ENCODE results near the gene ABRACL.
"Not testable (repeated sequence)": the region's sequence is repeated elsewhere in the genome, so short reads cannot be mapped to it uniquely, and the experiment has no call there.

The ABRACL gene

DNA sequence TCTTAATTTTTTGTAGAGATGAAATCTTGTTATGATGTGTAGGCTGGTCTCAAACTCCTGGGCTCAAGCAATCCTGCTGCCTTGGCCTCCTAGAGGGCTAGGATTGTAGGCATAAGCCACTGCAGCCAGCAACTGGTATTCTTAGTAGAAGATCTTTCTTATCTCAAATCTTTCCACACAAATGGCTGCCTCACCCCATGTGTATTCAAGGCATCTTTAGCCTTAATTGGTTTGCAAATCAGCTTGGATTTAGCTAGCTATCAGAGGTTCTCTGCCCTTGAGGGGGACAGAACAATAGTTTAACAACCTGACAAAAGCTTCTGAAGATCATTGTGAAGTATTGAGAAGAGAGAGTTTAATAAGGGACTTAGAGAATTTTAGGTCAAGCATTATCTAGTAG lies 17.9 kb upstream of the ABRACL start:
- in situ Hi-C loops (cut with MboI; ENCODE audit: low sequenced_read_pairs): no loop called here

DNA sequence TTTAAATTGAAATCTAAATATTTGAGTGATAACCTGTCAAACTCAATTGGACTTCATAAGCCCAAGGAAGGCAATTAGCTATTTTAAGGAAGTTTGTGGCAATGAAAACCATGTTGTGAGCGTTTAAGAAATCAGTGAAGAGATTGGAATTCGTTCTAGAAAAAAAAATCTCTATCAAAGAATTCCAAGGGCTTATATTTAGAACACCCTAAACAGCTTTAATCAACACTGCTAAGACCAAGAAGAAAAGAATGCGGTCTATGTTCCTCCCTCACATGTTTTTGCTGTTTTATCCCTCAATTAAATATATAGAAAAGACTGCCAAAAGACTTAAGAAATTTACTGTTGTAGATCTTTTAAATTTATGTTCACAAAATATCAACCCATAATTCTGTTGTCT lies 16.6 kb upstream of the ABRACL start:
- in situ Hi-C loops (cut with MboI; ENCODE audit: low sequenced_read_pairs): no loop called here

DNA sequence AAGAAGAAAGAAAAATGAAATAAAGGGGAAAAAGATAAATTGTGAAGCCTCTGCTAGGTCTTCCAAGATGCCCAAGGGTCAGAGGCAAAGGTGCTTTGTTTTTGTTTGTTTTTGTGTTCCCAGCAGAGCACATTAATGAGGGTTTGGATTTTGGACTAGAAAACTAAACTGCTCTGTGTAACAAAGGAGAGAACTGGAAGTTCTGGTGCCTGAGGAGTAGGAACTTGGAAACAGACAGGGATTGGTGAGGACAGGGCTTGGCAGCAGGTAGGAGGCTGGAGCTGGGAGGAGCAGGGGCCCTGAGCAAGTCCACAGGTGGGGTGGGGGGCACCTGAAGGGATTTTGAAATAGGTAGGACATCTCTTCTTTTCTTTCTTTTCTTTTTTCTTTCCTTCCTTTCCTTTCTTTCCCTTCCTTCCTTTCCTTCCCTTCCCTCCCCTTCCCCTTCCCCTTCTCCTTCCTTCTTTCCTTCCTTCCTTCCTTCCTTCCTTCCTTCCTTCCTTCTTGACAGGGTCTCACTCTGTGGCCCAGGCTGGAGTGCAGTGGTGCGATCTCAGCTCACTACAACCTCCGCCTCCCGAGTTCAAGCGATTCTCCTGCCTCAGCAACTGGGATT lies 15.3 kb upstream of the ABRACL start:
- in situ Hi-C loops (cut with MboI; ENCODE audit: low sequenced_read_pairs): no loop called here

DNA sequence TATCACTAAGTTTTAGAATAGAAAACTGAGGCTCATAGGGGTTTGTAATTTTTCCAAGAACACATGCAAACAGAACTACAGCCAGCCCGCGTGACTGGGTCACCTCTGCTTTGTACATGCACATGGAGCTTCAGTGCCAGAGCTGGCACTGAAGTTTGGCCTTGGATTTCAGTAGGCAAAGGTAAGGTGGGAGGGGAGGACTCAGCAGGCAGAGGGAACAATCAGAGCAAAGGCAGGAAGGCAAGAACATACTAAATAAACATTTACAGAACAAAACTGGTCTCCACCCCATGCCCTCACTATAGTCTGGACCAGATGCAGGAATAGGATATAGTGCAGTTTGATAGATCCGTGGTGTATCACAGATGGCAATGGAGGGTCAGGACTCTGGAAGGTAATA lies 13.6 kb upstream of the ABRACL start:
- in situ Hi-C loops (cut with MboI; ENCODE audit: low sequenced_read_pairs): no loop called here

DNA sequence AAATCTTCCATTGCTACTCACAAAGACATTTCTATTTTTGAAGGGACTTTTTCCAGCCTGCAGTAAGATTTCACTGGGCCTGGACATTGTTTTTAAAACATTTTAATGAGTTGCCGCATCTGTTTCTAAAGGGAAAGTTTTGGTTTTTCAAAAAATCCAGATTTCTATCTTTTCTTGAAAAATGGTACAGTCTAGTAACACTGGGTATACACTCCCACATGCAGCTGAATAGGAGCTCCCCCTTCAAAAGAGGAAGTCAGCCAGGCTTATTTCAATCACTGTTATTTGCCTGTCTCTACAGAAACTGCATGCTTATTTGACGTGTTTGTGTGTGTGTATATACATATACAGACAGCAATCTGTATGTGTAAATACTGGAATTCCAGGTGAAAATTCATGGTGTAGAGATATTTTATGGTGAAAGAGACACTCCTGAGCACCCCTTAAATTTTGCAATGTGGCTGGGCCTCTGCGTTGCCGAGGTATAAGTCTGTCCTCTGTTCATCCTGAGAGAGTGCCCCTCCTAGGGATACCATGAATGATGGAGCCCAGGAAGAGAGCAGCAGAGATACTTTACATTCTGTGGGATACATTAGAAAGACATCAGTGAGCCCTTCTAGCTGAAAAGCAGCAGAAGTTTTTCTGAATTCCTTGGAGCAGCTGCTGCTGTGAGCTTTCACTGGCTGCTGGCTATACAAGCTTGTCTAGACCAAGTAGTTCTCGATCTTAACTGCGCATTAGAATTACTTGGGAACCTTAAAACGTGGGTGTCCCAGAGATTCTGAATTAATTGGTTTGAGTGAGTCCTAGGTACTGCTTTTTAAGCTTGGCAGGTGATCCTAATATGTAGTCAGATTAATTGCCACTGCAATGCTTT lies 12.0 kb upstream of the ABRACL start:
- in situ Hi-C loops (cut with MboI; ENCODE audit: low sequenced_read_pairs): no loop called here

DNA sequence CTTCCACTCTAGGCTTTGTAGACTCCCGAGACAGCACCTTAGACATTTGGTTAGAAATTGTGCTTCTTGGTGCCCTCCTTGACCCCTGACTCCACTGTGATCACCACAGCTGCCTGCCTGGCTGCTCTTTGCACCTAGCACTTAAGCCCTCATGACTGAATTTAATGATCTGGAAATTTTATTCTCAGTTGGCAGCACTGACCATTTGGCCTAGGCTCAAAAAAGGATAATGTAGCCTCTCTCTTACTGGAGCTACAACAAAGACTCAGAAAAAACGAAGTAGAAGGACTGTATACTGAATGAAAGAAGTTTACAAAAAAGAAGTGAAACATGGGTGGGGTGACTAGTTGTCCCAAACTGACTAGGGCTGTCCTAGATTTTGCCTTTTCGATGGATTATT lies 11.3 kb upstream of the ABRACL start:
- in situ Hi-C loops (cut with MboI; ENCODE audit: low sequenced_read_pairs): no loop called here

DNA sequence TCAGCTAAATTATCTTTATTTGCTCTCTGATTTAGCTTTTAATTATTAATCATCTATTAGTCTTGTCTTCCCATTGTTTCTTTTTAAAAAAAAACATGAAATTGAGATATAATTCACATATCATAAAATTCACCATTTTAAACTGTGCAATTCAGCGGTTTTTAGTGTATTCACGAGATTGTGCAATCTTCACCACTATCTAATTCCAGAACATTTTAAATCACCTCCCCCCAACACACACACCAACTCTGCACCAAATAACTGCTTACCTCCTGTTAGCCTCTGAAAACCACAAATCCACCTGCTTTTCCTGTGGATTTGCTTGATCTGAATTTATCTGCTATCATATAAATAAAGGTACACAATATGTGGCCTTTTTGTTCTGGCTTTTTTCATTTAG lies 8.8 kb upstream of the ABRACL start:
- in situ Hi-C loops (cut with MboI; ENCODE audit: low sequenced_read_pairs): no loop called here

DNA sequence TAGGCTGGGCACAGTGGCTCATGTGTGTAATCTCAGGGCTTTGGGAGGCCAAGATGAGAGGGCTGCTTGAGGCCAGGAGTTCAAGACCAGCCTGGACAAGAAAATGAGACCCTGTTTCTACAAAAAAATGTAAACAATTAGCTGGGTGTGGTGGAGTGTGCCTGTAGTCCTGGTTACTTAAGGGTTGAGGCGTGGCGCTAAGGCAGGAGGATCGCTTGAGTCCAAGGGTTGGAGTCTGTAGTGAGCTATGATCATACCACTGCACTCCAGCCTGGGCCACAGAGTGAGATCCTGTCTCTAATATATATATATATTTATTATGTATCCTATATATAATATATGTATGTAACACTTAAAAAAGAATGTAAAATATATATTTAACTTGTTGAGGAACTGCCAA lies 7.9 kb upstream of the ABRACL start:
- in situ Hi-C loops (cut with MboI; ENCODE audit: low sequenced_read_pairs): no loop called here

DNA sequence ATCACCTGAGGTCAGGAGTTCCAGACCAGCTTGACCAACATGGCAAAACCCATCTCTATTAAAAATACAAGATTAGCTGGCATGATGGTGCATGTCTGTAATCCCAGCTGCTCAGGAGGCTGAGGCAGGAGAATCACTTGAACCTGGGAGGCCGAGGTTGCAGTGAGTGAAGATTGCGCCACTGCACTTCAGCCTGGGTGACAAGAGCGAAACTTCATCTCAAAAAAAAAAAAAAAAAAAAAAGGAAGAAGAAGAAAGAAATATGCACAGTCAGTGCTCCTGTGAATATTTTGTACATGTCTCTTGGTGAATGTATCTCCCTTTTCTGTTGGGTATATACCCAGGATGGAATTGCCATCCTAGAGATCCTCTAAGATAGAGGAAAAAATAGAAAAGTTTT lies 3.1 kb upstream of the ABRACL start:
- in situ Hi-C loops (cut with MboI; ENCODE audit: low sequenced_read_pairs): not testable (repeated sequence)

DNA sequence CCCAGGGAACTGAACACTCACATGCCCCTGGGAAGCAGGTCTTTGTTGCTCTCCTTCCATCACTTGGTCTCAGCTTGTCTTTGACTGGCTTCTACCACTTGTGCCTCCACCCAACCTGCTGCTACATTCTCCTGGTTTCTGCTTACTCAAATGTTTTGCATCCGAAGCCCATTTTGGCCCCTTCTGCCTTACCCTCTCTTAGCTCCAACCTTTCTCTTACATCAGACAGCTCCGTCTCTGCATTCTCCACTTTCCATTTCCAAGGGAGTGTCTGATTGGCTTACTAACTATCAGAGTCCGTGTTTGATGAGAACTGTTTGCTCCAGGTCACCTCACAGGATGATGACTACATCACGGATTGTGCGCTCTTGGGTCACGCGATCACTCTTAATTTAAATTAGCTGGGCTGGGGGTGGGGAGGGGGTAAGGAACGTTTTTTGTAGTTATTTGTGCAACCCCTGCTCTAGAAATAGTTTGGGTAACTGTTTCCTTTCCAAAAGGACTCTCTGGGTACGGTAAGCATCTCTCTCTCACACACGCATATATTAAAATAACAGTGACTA lies 844 bp upstream of the ABRACL start:
- in situ Hi-C loops (cut with MboI; ENCODE audit: low sequenced_read_pairs): no loop called here

DNA sequence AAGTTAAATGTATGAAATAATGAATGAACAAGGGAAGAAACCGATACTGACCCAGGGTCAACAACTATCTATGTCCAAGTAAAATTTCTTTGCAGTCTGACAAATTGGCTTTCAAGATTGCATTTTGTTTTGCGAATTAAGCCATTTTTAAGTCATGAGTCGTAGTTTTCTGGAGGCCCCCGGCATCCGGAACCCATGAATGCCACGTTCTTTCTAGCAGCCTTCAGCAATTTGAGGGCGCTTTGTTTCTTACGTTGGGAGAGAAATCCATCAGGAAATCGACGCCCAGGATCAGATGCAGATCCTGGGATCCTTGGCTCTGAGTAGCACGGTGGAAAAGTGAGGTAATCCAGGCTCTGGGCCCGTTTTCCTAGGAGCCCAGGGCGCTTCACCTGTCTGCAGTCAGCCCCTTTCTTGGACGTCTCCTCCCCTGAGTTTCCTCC lies 309 bp upstream of the ABRACL start:
- in situ Hi-C loops (cut with MboI; ENCODE audit: low sequenced_read_pairs): no loop called here

DNA sequence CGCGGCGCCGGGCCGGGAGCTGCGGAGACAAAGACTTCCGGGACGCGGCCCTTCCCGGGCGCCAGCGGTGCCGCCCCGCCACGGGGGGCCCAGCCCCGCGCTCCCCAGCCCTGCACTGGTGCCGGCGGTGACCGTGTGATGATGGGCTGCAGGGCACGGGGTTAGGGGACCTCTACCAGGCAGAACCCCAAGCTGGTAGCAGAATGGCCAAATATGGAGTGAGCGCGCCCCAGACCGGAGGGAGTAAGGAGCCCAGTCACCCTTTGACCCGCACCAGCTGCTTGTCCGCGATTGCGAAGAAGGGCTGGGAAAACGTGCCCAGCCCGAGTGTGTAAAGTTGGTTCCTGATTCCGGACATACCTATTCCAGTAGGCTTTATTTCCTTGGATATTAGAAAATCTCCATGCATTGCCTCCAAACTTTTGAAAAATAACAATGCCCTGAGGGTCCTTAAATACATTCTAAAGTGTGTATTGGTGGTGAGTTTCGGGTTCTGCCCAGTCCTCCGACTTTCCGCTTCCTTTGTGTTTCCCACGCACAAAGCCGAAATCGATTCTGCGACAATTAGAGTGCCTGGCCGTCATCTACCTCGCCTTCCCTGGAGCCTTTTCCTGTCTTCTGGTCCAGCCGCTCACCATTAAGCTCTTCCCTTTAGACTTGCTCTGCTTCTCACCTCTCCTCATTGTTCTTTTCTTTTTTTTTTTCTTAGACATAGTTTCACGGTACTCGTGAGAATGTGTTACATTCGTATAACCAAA lies 1.1 kb downstream of the ABRACL start:
- in situ Hi-C loops (cut with MboI; ENCODE audit: low sequenced_read_pairs): no loop called here

DNA sequence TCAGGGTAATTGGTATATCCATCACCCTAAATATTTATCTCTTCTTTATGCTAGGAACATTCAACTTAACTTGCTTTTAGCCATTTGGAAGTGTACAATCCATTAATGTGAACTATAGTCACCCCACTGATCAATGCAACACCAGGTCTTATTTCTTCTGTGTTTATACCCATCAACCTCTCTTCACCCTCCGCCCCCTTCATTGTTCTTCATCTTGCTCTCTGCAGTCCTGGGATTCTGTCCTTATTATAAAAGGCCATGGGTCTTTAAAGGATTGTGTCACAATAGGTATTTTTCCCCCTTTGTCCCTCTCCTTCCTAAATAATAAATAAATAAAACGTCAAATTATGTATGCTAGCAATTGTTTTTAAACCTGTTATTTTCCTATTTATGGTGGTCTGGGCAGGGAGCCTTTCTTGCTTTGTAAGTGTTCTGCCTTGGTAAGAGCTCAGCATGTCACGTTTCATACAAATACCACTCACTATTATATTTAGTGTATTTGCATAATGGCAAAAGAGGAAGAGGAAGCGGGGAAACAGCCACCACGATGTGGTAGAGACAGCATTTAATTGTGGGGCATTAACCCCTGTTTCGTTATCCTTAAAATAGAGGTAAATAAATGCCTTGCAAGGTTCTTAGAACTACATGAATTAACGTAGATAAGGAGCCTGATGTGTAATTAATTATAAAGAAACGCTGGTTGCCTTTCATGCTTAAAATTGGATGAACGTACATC lies 1.9 kb downstream of the ABRACL start:
- in situ Hi-C loops (cut with MboI; ENCODE audit: low sequenced_read_pairs): no loop called here

DNA sequence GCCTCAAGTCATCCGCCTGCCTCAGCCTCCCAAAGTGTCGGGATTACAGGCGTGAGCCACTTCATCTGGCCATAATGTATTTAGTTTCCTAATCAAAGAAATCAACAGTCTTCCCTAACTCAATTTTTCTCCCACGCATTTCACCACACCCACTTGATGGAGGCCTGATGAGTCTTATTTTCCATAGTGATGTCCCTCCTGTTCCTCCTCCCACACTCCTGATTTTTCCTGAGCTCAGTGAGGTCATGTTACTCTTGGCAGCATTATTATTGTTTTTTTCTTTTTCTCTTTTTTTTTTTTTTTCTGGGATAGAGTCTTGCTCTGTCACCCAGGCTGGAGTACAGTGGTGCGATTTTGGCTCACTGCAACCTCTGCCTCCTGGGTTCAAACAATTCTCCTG lies 8.9 kb downstream of the ABRACL start:
- in situ Hi-C loops (cut with MboI; ENCODE audit: low sequenced_read_pairs): no loop called here

DNA sequence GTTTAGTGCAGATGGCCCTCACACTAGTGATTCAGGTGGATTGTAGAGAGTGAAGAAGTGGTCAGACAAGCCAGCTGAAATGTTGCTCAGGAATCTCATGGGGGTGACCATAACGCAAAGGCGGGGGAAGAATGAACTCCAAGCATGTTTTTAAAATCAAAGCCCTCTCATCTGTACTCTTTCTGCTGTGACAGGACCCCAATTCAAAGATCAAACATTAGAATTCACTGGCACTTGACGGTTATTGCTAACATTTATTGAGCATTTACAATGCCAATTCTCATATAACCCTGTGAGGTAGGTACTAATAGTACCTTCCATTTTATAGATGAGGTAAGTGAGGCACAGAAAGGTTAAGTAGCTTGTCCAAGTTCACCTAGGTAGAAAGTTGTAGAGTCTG lies 15.7 kb downstream of the ABRACL start:
- in situ Hi-C loops (cut with MboI; ENCODE audit: low sequenced_read_pairs): no loop called here

DNA sequence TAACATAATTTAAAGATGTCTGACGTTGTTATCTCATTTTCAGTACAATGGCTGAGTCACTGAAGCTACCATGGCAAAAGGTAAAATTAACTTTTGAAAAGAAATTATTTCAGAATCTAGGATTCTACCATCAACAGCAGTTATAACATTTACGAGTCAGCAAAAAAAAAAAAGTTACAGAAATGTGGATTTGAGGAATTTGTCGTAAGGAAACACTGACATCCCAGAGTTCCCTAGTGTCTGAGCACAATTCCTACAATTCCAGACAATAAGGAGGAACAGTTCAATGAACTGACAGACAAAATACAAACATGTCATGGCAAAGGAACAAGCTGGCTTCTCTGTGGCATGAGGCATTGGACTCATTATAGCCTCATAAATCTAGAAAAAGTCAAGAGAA lies 19.1 kb downstream of the ABRACL start:
- in situ Hi-C loops (cut with MboI; ENCODE audit: low sequenced_read_pairs): no loop called here

DNA sequence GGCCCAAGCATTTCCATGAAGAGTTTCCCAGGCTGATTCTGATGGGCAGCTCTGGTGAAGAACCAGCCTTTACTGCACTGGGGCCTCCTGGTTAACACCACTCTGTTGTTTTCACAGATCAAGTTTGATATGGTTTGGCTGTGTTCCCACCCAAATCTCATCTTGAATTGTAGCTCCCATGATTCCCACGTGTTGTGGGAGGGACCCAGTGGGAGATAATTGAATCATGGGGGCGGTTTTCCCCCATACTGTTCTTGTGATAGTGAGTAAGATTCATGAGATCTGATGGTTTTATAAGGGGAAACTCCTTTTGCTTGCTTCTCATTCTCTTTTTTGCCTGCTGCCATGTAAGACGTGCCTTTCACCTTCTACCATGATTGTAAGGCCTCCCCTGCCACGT lies 20.4 kb downstream of the ABRACL start:
- in situ Hi-C loops (cut with MboI; ENCODE audit: low sequenced_read_pairs): not testable (repeated sequence)

DNA sequence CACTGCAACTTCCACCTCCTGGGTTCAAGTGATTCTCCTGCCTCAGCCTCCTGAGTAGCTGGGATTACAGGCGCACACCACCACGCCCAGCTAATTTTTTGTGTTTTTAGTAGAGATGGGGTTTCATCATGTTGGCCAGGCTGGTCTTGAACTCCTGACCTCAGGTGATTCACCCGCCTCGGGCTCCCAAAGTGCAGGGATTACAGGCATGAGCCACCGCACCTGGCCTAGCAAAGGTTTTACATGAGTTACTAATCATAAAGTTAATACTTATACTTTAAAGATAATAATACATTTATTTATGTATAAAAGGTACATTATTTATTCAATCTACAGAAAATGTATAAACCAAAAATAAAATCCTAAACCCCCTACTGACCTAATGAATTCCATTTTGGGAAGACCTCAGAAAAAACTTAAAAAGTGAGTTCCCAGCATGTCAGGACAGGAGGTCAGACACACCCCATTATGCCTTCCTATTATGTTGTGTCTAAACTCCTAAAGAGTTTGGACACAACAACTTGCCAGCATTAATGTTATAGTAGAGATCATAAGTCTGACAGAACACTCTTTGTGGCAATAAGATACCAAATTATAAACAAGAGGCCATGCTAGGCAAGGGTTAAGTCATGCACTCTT lies 21.7 kb downstream of the ABRACL start:
- in situ Hi-C loops (cut with MboI; ENCODE audit: low sequenced_read_pairs): not testable (repeated sequence)

DNA sequence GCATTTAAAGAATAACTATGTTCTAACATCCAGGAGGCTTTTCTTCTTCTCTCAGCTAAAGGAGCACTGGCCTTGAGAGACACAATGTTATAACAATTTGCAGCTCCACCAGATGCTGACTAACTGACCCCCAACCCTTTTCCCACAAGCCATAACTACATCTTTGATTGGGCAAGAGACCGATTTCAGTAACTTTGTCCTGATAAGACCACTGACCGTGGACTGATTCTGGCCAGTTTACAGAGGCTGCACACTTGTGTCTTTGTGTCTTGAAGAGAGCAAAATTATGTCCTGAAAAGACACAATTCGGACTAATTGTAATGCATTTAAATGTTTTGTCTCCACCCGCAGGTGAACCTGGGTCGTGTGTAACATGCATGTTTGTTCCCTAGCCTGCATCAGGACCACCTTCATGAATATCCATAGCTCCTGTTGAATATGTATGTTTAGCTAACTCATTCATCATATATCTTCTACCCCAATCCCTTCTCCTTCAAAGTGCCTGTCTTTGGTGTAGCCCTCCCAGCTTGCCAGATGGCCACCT lies 22.3 kb downstream of the ABRACL start:
- in situ Hi-C loops (cut with MboI; ENCODE audit: low sequenced_read_pairs): no loop called here
